HG03159 (cell line): ENCODE measurements around the gene CLDN11.

Experiments
- ATAC-seq: cut with Tn5 transposase; IDR thresholded peaks from one replicate; pipeline ENCODE4 v1.9.1; 2021; ENCODE audit warnings: mild to moderate bottlenecking, moderate library complexity; ENCODE audit not compliant: unreplicated experiment

Gene CLDN11

DNA sequence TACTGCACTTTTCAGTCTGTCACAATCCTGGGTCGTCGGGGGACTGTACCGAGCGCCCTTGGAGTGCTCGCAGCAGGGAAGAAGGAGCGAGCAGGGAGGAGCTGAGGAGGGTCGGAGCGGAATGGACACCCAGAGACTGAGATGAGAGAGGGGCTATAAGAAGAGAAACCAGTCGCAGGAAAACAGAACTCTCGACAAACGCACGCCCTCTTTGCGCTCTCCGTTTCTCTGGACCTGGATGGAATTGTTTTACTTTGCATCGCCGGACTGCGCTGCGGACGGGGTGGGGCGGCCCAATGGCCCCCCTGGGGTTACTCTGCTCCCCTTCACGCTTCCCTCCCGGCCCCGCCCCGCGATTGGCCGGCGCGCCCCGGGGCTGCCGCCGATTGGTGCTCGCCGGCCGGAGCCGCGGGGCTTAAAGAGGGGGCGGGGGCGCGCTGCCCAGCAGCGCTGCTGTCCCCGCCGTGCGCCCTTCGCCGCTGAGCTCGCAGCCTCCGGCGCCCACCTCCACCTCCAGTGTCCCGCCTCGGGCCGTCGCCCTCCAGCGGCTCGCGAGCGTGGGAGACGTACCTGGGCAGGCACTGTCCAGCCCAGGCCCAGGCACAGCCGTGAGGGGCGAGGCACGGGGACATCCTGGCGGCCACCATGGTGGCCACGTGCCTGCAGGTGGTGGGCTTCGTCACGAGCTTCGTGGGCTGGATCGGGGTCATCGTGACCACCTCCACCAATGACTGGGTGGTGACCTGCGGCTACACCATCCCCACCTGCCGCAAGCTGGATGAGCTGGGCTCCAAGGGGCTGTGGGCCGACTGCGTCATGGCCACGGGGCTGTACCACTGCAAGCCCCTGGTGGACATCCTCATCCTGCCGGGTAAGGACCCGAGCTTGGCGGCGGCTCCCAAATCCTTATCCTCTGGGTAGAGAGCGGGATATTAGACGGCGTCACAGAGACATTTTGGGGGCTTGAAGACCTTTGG lies at the start of gene CLDN11:
CLDN11 (plus strand) TSS at position 447 of the 977 bp plus-strand sequence; CDS start at position 646, 199 bp downstream.
- ATAC-seq, result no peak

DNA sequence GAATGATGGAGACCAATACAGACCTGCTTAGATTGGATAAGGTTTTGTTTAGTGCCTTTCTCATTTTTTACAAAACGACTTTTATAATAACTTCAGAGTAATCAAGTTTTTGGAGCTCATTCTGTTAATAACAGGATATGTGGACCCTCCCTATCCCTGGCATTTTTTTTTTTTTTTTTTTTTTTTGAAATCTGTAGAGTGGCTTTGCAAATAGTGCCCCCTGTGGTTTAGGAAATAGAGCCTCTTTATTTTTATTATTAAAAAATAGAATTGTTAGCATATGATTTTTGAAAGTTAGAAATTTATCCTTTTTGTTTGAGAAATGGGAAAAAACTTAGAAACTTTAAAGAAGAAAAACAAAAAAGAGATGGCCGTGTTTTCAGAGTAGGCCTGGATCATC lies 49.7 kb upstream of the CLDN11 start:
- no peak for ATAC-seq

DNA sequence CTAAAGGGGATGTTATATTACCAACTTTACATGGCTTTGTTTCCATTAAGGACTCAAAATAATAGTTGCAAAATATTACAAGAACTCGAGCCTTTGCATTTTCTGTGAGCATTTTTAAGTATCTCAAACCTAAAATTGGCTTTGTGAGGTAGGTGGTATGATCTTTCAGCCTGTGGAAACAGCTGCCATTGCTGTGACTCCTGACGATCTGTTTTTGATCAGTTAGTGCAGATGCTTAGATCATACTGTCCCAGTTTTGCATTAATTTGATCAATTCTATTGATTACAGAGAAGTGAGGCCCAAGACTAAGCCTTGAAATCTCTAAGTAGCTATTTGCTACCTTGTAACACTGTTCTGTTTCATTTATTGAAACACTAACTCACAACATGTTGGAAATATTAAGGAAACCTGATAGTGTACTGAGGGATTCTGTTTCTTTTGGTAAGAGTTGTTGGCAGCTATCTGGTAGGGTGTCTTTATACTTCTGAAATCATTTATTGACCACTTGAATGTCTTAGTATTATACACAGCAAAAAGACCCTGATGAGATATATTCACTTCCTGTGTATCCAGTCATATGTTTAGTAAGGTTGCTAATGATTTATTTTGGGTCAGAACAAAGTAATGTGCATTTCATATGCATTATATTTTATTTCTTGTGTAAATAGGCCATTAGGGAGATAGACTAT lies 46.3 kb upstream of the CLDN11 start:
- ATAC-seq, result no peak

DNA sequence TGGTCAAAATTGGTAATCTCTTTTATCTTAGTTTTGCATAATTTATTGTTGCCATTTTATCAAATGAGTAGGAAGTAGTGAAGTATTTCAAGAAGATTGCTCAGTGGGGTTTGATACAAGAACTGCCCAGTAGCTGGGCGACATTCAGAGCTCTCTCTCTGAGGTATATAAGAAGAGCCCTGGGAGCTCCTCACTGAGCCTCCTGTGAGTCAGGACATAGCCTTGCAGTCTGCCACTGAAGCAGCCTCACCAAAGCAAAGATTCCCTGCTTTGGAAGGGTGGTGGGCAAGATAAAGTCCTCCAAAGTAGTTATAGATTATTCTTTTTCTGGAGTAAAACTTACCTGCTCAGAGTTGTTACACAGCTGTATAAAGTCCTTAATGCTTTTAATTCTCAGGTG lies 35.1 kb upstream of the CLDN11 start:
- ATAC-seq, result no peak

DNA sequence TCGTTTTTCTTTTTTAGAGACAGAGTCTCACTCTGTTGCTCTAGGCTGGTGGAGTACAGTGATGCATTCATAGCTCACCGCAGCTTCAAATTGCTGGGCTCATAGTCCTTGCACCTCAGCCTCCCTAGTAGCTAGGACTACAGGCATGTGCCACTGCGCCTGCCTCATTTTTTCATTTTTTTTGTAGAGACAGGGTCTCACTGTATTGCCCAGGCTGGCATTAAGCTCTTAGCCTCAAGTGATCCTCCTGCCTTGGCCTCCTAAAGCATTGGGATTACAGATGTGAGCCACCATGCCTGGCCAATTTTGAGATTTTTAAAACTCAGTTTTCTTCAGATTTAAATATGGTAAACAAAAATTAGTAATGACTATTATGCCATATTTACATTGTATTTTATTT lies 32.2 kb upstream of the CLDN11 start:
- ATAC-seq, result no peak

DNA sequence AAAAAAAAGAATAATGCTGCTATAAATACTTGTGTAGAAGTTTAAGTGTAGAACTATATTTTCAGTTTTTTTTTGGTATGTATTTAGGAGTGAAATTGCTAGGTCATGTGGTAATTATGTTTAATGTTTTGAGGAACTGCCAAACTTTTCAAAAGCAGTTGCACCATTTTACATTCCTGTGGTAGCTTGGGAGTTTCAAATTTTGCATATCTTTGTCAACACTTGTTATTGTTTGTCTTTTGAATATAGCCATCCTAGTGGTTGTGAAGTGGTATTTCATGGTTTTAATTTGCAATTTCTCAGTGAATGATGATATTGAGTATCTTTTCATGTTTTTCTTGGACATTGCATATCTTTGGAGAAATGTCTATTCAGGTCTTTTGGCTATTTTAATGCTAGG lies 30.7 kb upstream of the CLDN11 start:
- ATAC-seq, result no peak

DNA sequence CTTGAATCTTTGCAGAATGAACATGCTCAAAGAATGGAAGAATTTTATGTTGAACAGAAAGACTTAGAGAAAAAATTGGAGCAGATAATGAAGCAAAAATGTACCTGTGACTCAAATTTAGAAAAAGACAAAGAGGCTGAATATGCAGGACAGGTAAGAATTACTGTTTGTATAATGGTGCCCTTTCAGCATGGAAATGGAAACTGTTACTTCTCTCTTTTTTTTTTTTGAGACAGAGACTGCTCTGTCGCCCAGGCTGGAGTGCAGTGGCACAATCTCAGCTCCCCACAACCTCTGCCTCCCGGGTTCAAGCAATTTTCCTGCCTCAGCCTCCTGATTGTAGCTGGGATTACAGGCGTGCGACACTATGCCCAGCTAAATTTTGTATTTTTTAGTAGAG lies 27.6 kb upstream of the CLDN11 start:
- ATAC-seq, result no peak

DNA sequence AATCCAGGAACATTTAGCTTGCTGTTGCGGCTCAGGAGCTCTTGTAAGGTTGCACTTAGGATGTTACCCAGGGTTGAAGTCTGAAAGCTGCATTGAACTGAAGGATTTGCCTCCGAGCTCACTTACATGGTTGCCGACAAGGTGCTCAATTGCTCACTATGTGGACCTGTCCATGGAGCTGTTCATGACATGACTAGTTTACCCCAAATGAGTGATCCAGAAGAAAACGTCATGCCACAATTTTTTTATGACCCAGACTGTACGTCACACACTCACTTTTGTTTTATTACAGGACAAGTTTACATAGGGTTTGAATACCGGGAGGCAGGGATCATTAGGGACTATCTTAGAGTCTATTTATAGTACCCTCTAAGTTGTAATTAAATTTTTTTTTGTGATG lies 21.0 kb upstream of the CLDN11 start:
- no peak for ATAC-seq

DNA sequence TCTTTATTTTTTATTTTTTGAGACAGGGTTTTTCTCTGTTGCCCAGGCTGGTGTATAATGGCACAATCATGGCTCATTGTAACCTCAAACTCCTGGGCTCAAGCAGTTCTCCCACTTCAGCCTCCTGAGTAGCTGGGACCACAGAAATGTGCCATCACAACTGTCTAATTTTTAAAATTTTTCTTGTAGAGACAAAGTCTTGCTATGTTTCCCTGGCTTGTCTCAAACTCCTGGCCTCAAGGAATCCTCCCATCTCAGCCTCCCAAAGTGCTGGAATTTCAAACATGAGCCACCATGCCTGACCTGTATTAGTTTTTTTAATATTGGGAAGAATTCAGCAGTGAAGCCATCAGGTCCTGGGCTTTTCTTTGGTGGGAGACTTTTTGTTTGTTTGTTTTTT lies 13.6 kb upstream of the CLDN11 start:
- no peak for ATAC-seq

DNA sequence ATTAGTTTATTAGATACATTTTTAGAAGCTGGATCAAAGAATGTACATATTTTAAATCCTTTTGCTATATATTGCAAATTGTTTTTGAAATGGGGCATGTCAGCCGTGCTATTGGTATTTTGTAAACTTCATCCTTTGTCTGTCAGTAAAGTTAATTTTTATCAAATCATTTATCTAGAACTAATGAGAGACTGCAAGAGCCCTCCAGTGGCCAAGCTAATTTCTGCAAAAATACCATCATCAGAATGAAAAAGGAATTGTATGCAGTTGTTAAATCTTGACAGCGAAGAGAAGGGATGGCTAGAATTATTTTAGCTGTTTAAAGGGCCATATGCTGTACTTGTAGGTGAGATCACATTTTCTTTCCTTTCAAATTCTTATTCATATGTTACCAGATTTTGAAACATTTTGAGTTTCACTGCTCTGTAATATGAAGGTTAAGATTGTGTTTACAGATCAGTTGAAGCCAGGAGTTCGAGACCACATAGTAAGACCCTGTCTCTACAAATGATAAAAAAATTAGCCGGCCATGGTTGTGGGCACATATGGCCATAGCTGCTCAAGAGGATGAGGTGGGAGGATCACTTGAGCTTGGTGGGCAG lies 8.1 kb upstream of the CLDN11 start:
- ATAC-seq, result no peak

DNA sequence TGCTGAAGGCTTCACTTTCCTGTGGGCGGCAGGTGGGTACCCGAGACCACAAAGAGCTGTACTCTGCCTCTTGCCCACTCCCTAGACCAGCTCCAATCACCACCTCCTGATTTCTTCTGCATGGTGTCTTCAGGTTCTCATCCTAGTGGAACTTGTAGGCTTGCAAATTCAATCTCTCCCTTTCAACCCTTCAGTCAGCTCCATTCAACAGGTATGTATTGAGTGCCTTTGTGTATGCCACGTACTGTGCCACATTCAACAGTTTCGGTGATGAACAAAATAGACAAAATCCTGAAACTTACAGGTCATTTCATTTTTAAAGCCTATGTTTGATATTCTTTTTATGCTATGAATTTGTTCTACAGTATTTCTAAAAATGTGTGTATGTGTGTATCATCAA lies 5.4 kb upstream of the CLDN11 start:
- no peak for ATAC-seq

DNA sequence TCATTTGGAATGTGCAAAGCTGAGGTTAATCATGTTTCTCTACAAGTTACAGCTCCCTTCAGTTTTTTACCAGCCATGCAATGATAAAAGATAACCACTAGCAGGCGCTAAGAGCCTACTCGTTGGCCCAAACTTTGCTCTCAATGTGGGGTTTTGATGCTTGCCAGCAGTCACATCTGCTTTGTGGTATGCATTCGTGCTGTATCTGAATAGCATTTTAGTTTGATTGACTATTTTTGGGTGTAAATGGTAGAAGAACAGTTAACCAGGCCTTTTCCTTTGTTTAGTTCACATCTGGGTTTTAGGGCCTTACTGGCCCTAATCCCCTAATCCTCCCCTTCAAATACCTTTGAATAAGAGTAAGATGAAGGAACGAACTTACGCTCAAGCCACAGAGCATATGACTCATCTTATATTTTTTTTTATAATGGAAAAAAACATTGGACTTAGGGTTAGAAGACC lies 4.4 kb upstream of the CLDN11 start:
- peak; percentile 57 for ATAC-seq

DNA sequence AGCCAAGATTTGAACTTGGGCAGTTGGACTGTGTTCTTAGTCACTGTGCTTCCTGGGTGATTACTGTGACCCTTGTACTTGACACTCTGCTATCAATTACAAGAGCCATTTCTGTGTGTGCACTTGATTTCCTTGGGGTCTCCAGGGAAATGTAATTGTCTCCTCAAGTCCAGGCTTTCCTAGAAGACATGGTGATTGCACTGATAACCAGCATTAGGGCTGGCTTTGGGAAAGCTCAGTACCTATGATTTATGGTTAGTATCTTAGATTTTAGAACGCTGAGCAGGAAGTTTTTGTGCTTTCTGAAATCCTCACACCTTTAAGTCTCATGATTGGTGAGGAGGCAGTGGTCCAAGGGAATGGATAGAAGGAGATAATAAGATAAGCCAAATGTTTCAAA lies 1.6 kb upstream of the CLDN11 start:
- ATAC-seq, result no peak

DNA sequence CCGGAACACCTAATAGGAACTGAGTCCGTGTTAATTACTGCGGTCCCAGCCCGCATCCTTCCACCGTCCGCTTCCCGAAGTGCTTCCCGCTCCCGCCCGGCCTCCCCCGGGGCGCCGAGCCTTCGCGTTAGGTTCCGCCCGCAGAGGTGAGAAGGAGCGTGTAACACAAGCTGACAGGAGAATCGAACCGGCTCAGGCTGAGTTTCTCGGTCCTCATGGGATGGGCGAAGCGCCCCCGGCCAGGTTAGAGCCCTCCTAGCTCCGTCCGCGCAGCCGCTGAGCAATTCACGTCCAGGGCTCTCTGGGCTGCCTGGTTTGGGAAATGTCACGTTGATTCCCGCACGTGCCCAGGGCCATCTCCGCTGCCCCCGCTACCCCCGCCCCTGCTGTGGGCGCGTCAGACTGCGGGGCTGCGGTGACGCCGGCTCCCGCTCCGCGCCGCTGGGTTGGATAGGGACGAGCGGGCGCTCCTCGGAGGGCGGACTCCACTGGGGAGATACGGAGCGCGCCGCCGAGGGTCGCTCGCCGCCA lies 954 bp downstream of the CLDN11 start:
- ATAC-seq, result no peak

DNA sequence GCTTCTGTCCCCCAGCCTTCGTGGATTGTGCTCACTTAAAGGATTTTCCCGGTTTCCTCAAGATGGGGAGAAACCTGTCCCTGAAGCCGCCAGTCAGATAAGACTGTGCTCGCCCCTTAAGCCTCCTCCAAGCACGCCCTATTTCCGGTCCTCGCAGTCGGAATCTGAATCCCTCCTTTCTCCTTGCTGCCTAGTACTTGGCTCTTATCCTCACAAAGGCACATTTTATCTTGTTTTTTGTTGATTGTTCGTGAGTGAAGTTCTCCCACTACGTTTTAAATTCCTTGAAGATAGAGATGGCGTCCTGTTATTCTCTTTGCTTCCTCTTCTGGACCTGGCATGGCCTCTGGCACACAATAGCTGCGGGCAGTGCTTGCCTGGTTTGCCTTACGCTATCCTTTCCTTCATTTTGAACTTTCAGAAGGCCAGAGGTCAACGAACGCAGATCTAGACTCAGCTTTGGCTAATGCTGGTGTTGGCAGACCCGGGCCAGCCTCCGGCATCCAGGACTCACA lies 1.7 kb downstream of the CLDN11 start:
- ATAC-seq, result no peak

DNA sequence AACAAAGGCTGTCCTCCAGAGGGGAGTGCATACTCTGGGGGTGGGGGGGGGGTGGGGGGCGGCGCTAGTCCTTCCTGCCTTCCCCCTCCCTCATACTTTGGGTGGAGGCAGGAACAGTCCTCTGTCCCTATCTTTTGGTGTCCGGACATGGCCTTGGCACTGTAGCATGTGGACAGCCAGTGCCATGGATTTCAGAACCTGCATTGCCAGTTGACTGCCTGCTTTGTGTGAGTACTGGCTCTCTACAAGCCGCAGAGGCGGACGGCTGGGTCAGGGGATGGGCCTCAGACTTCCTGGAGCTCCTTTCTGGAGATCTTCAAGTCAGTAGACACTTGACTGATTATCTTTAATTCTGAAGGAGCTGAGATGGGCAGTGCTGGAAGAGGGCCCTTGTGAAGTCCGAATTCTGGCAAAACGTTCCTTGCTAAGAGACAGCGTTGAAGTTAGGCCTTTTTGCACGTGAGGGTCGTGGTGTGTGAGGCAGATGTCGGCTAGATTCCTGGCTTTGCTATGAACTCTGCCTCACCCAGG lies 2.5 kb downstream of the CLDN11 start:
- ATAC-seq, result no peak

DNA sequence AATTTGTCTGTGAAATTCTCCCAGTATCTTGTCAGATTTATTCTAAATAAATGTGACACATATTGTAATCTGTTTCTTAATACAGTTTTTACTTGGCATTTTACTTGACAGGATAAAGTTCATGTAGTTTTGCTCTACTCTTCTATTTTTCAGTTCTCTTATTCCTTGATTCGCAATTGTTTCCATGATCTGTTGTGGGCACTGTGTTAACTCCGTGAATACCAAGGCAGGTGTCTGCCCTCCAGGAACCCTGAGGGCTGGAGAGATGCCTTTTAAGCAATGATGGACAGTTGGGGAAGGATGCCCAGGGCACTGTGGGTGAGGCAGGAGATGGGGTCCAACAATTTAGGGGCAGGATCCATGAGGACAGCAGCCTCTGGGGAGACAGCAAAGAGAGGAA lies 3.1 kb downstream of the CLDN11 start:
- ATAC-seq, result no peak

DNA sequence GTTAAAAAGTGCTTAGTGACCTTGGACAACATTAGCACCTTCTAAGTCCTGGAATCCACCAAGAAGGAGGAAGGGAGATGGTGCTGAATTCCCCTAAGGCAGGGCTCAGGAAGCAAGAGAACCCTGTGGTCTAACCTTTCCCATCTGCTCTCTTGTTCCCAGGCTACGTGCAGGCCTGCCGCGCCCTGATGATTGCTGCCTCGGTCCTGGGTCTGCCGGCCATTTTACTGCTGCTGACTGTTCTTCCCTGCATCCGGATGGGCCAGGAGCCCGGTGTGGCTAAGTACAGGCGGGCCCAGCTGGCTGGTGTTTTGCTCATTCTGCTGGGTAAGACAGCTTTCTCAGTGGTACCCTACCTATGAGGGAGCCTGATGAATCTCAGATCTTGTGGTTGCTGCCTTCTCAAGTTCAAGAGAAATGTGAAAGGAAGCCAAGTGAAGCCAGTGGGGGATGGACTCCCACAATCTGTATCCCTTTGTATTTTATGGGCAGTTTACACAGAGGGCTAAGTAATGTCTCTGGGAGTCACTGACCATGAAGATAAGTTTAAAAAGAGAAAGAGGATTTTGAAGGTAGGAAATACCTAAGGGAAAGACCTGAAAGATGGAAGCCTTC lies 4.4 kb downstream of the CLDN11 start:
- no peak for ATAC-seq

DNA sequence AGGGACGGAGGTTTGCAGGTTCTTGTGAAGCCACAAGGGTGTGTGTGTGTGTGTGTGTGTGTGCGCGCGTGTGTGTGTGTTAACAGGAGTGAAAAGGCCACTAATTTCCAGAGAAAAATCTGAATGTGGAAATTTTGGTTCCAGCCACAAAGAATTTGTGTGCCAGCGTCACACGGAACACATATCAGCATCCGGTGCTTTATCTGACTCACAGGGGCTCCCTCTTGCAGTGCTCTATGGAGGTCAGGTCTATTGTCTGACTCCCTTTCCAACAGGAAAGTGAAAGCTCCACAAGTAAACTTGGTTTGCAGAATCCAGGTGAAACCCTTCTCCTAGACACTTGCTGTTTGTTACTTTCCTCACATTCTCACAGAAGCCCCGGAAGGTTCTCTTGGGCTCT lies 6.2 kb downstream of the CLDN11 start:
- no peak for ATAC-seq

DNA sequence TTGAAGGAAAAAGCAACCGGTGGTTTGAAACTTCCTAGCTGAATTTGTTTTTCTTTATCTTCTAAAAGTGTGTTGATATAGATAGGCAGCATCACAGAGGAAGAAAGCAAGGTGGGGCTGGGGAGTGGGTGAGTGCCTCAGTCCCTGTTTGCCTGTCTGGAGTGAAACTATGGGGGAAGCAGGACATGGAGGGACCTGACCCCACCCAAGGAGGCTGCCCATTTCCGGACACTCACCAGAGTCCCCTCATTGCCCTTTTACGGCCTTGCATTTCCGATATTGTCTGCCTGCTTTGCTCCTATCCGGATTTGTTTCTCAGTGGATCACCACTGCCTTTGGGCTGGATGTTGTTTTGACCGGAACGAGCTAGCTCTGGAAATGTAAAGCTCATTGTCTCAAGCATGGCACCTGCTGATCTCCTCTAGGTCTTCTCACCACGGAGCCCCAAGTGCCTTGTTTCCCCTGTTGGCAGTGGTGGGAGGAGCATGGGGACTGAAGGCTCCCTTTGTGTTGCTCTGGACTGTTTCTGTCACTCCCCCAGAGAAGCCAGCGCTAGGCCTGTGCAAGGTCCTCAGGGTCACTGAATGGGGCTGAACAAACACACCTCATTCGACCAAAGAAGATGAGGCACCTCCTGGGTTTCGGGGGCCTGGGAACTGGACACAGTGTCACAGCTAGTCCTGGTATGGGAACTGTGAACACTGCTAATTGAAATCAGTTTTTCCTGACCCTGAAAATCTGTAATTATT lies 7.0 kb downstream of the CLDN11 start:
- ATAC-seq, result no peak
